ENCODE results near the gene ZNF860. TPM values are rescaled to one million over a fixed set of nuclear protein-coding genes. Genes with fewer than 3 reads are reported as not detected.

Gene ZNF860
- polyA plus RNA-seq, 1 experiment = 0.63 TPM

DNA sequence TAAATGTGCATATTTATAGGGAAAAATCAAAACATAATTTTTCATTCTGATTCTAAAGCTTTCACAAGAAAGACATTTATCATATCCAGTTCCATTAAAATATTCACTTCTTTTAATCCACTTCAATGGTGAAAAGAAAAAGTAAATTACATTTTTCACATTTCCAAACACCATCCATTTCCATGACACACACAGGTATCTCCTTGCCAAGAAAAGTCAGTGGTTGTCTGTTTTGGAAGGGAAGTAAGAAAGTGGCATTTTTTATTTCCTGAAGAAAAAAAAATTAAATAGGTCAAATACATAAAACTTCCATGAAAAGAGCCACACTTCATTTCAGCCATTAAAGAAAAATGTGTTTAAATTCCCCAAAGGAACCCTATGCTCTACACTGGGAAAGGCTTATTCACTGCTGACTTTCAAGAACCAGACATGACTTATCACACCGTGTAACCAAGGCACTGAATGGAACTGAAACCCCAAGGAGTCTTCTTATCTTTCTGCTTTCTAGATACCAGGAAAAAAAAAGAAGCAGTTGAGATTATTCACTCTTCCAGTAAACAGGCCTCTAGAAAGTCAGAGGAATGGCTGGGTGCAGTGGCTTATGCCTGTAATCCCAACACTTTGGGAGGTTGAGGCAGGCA lies 45.0 kb upstream of the ZNF860 start:
- H3K27me3 ChIP-seq (ENCODE audit: control insufficient read depth, insufficient read depth, low read length) = no peaks in the 10 kb centered on the region
- DNase-seq (ENCODE audit: low read depth, low spot score) = no peak
- H3K27ac ChIP-seq (ENCODE audit: low read depth, low read length) = no peak overlapping the region
- no peaks in the 10 kb centered on the region for H3K9me3 ChIP-seq (ENCODE audit: control insufficient read depth, insufficient read depth, low read length)
- TF ChIP-seq, protein P1, sequence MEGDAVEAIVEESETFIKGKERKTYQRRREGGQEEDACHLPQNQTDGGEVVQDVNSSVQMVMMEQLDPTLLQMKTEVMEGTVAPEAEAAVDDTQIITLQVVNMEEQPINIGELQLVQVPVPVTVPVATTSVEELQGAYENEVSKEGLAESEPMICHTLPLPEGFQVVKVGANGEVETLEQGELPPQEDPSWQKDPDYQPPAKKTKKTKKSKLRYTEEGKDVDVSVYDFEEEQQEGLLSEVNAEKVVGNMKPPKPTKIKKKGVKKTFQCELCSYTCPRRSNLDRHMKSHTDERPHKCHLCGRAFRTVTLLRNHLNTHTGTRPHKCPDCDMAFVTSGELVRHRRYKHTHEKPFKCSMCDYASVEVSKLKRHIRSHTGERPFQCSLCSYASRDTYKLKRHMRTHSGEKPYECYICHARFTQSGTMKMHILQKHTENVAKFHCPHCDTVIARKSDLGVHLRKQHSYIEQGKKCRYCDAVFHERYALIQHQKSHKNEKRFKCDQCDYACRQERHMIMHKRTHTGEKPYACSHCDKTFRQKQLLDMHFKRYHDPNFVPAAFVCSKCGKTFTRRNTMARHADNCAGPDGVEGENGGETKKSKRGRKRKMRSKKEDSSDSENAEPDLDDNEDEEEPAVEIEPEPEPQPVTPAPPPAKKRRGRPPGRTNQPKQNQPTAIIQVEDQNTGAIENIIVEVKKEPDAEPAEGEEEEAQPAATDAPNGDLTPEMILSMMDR (IDR thresholded peaks at IDR 0.05; ENCODE audit: low read depth, low read length) = no peak
- no peak overlapping the region for H3K4me3 ChIP-seq (ENCODE audit: low read depth, low read length)
- ChIA-PET CTCF (interaction anchor here (1.3 kb wide), 1 partner anchor 39 kb away, joined by 3 read pairs; no protein-coding TSS in a partner anchor), POLR2A (no interaction called here)

DNA sequence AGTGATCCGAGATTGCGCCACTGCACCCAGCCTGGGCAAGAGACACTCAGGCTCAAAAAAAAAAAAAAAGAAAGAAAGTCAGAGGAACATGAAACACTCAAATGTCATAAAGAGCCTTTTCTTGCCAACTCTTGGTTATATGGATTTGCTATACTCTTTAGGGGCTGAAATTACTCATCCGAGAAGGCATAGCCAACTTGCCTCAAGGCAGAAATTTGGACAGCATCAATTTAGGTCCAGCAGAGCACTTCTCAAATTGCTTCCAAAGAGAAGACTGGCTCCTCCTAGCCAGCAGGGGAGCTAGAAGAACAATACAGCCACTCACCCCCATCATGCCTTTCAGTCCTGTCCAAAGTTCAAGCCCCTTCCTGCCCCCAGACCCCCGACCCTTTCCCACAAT lies 44.3 kb upstream of the ZNF860 start:
- H3K27me3 ChIP-seq (ENCODE audit: control insufficient read depth, insufficient read depth, low read length) = no peaks in the 10 kb centered on the region
- no peak for DNase-seq (ENCODE audit: low read depth, low spot score)
- TF ChIP-seq, protein P1 (IDR thresholded peaks at IDR 0.05; ENCODE audit: low read depth, low read length) = no peak
- ChIA-PET POLR2A (no interaction called here), CTCF (no interaction called here)
- H3K9me3 ChIP-seq (ENCODE audit: control insufficient read depth, insufficient read depth, low read length) = no peaks in the 10 kb centered on the region
- no peak overlapping the region for H3K27ac ChIP-seq (ENCODE audit: low read depth, low read length)
- no peak overlapping the region for H3K4me3 ChIP-seq (ENCODE audit: low read depth, low read length)

DNA sequence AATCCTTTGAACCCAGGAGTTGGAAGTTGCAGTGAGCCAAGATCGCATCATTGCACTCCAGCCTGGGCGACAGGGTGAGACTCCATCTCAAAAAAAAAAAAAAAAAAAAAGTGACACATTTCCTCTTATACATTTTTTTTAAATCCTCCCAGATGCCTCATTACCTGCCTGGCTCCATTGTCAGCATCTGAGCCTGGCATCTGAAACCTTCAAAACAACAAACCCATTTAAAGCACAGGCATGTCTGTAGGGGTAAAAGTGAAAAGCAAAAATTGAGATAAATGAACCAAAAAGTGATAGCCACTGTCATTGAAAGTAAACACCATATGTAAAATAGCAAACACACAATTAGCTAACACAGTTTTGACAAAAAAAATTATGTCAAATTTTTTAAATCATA lies 39.1 kb upstream of the ZNF860 start:
- CTCF ChIA-PET = no interaction called here
- no peak overlapping the region for H3K4me3 ChIP-seq (ENCODE audit: low read depth, low read length)
- DNase-seq (ENCODE audit: low read depth, low spot score) = no peak
- TF ChIP-seq, protein P1 (IDR thresholded peaks at IDR 0.05; ENCODE audit: low read depth, low read length) = no peak
- H3K9me3 ChIP-seq (ENCODE audit: control insufficient read depth, insufficient read depth, low read length) = no peaks in the 10 kb centered on the region; the same call in 1 of the 2 replicates
- no peaks in the 10 kb centered on the region for H3K27me3 ChIP-seq (ENCODE audit: control insufficient read depth, insufficient read depth, low read length)
- POLR2A ChIA-PET = no interaction called here
- H3K27ac ChIP-seq (ENCODE audit: low read depth, low read length) = no peak overlapping the region

DNA sequence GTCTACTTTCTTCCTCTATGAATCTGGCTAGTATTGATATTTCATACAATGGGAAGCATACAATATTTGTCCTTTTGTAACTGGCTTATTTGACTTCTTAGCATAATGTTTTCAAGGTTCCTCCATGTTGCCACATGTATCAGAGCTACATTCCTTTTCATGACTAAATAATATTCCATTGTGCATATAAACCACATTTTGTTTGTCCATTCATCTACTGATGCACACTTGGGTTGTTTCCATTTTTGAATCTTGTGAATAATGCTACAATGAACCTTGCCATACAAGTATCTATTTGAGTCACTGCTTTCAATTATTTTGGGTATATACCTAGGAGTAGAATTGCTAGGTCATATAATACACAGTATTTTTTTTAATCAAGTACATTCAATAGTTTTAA lies 38.5 kb upstream of the ZNF860 start:
- ChIA-PET CTCF (no interaction called here), POLR2A (no interaction called here)
- TF ChIP-seq, protein P1 (IDR thresholded peaks at IDR 0.05; ENCODE audit: low read depth, low read length) = no peak
- Histone ChIP-seq H3K27me3 (ENCODE audit: control insufficient read depth, insufficient read depth, low read length) (no peaks in the 10 kb centered on the region), H3K27ac (ENCODE audit: low read depth, low read length) (no peak overlapping the region), H3K4me3 (ENCODE audit: low read depth, low read length) (no peak overlapping the region), H3K9me3 (ENCODE audit: control insufficient read depth, insufficient read depth, low read length) (no peaks in the 10 kb centered on the region; the same call in 1 of the 2 replicates)
- no peak for DNase-seq (ENCODE audit: low read depth, low spot score)

DNA sequence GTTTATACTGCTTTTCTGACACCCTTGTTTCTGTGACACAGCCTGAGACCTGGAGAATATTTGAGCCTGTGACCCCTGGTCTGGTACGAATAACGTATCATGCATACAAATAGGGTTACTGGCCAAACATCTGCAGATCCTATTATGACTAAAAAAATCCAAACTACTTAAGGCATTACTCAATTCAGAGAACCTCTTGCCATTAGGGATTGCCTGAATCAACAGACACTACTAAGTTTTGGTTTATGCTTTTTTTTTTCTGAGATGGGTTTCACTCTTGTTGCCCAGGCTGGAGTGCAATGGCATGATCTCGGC lies 35.9 kb upstream of the ZNF860 start:
- POLR2A ChIA-PET = no interaction called here
- H3K4me3 ChIP-seq (ENCODE audit: low read depth, low read length) = no peak overlapping the region
- TF ChIP-seq, protein P1 (IDR thresholded peaks at IDR 0.05; ENCODE audit: low read depth, low read length) = no peak
- H3K9me3 ChIP-seq (ENCODE audit: control insufficient read depth, insufficient read depth, low read length) = peaks cover 3% of the 10 kb centered on the region
- no peak for DNase-seq (ENCODE audit: low read depth, low spot score)
- peak overlapping the region; percentile 31 for H3K27ac ChIP-seq (ENCODE audit: low read depth, low read length)
- CTCF ChIA-PET = no interaction called here
- H3K27me3 ChIP-seq (ENCODE audit: control insufficient read depth, insufficient read depth, low read length) = no peaks in the 10 kb centered on the region

Data from AG04450 (cell line).